AG09319 (cell line): ENCODE measurements around the gene SLC38A8.

ENCODE experiments used
- DNase-seq: peaks from one replicate; pipeline ENCODE4 v3.0.0-alpha.2; 2010; ENCODE audit warnings: low read depth; ENCODE audit errors: extremely low read depth
- TF ChIP-seq, protein P1 (sequence below): IDR thresholded peaks from 2 replicates; pipeline ENCODE4 v1.5.1; 2011; ENCODE audit warnings: low read depth, mild to moderate bottlenecking, inconsistent platforms, low read length, moderate library complexity

The SLC38A8 gene

DNA sequence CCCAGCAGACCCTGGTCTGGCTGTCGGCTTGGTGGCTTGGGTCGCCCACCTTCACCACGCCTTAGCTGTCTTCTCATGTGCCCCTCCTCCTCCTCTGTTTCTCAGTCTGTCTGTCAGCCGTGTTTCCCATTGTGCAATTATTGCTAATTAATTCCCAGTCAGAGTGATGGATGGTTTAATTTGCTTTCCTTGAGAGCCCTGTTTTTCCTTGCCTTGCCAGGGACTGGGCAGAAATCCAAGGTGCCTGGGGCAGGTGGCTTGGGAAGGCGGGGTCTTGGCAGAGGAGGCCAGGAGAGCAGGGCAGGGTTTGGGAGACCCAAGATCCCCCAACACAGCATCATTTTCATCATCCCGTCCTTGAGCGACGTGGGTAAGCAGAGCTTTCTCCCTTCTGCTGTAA, 53.3 kb downstream of the SLC38A8 start:
- TF ChIP-seq, protein P1, sequence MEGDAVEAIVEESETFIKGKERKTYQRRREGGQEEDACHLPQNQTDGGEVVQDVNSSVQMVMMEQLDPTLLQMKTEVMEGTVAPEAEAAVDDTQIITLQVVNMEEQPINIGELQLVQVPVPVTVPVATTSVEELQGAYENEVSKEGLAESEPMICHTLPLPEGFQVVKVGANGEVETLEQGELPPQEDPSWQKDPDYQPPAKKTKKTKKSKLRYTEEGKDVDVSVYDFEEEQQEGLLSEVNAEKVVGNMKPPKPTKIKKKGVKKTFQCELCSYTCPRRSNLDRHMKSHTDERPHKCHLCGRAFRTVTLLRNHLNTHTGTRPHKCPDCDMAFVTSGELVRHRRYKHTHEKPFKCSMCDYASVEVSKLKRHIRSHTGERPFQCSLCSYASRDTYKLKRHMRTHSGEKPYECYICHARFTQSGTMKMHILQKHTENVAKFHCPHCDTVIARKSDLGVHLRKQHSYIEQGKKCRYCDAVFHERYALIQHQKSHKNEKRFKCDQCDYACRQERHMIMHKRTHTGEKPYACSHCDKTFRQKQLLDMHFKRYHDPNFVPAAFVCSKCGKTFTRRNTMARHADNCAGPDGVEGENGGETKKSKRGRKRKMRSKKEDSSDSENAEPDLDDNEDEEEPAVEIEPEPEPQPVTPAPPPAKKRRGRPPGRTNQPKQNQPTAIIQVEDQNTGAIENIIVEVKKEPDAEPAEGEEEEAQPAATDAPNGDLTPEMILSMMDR: no peak
- no peak for DNase-seq

DNA sequence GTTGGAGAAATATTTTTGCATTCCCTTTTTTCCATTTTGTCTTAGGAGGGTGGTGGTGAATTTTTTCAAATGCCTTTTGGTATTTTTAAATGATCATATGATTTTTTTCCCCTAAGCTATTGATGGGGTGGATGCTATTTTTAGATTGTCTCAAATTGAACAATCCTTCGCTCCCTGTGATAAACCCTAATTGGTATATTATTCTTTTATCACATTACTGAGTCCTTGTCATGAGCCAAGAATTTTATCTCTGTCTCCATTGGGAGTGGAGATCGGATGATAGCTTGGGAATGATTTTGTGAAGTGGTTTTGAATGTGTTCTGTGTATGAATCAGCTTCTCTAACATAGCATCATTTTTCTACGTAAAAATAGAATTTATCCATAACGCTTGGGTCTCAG, 59.1 kb downstream of the SLC38A8 start:
- TF ChIP-seq, protein P1: no peak
- DNase-seq: no peak

DNA sequence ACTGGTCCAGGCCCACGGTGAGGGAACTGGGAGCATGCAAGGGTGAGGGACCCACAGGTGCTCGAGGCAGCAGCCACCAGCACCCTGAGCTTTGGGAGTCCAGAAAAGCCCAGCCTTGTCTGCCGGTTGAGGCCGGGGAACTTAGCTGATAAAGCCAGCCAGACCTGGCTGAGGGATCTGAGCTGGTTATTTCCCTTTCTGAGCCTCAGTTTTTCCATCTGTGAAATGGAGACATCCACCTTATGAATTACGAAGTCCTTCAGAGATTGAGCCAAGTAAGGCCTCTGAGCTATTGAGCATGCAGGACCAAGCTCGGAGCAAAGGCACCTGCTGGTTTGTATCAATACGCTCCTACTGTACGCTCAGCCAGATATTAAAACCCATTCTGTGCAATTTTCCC, 60.8 kb downstream of the SLC38A8 start:
- TF ChIP-seq, protein P1: no peak
- DNase-seq: no peak

DNA sequence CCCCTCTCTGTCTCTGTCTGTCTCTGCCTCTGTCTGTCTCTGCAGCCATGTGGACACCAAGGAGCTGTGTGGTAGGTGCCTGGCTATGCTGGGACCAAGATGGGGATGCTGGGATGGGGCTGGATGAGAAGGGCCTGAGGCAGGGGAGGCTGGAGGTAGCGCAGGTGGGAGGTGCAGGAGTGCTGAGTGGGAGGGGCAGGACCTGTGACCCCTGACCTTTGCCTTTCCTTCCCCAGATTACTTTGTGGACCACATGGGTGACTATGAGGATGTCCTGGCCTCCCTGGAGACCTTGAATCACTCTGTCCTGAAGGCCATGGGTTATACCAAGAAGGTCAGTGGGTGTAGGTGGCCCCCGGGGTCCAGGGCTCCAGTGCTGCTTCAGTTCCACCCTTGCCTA, 61.8 kb downstream of the SLC38A8 start:
- TF ChIP-seq, protein P1: no peak
- no peak for DNase-seq

DNA sequence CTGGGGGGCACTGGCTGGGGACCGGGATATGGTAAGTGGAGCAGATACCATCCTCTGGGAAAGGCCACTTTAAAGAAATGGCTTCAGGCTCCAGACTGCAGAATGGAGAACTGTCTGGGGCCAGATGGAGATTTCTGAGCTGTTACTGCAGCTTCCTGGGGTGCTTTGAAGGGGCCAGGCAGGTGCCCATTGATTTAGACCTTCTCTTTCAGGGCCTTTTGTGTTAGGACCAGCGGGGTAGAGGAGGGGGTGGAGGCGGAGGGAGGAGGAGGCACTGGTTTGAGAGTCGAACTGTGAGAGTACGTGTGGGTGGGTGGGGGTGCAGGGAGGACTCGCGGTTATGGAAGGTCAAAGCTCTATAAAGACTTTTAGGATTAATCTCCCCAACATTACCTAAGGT, 63.2 kb downstream of the SLC38A8 start:
- DNase-seq: no peak
- TF ChIP-seq, protein P1: no peak

DNA sequence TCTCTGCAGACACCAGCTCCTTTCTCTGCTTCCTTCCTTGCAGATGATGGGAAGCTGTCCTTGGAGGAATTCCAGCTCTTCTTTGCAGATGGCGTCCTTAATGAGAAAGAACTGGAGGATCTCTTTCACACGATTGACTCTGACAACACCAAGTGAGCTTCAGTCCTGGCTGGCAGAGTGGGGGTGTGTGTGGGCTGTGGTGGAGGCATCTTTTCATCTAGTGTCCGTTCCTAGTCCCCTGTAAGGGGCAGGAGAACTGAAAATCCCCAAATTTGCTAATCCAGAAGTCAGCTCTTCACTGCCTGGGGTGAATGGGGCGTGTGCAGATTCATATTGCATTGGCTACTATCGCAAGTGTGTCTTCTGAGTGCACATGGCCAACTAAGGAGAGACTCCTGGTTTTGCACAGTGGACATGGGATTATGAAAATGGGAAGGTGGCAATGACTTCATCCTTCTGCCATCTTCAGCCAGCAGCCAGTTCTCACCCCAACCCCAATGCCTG, 64.1 kb downstream of the SLC38A8 start:
- no peak for DNase-seq
- TF ChIP-seq, protein P1: no peak

DNA sequence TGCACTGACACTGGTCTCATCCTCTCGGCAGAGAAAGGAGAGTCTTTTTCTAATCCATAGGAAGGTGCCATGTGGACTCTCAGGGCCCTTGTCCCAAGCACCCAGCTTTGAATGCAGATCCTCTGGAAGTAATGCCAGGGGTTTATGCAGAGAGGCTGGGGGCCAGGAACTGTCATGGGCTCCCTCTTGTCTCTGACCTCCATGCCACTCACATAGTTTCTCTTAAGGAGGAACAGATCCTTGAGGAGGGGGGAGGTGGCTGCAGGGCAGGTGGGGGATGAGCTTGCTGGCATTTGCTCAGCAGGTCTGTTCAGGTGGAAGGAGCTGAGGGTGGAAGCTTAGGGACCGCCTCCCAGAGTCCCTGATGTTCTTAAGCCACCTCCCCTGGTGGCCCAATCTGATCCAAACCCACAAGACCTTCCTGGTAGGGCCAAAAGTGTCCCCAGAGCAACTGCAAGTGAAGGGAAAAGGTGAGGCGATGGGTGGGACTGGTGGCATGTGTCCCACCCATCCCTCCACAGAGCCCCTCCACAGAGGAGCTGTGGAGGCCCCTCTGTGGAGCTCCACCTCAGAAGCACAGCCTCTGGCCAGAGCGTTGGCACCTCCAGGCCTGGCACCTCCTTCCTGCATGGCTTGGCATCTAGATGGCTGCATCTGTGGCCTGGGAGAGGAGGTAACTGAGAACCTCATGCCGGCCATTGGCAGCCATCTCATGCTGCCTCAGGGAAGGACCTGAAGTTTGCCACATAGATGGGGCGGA, 65.4 kb downstream of the SLC38A8 start:
- TF ChIP-seq, protein P1: no peak
- DNase-seq: no peak
